Measurements from ENCODE around the gene RPL22L1.

- TF ChIP-seq EZH2 (IDR thresholded peaks at IDR 0.05; ENCODE audit: insufficient read depth, poor library complexity, severe bottlenecking) (no peak), EZH2phosphoT487 (IDR thresholded peaks at IDR 0.05; ENCODE audit: insufficient read depth, low read depth) (no peak)
Observed at GRCh38 chr3:170903123-170903522, 33.1 kb upstream of the RPL22L1 start.

Measured in GM23248 (cell line).